Hematopoietic multipotent progenitor cell treated with erythropoietin and hydrocortisone succinate and interleukin-3 and kit ligand, for 17 days (in vitro differentiated cells): ENCODE measurements around the gene WHRN.

ENCODE experiments used
- DNase-seq: peaks from one replicate; pipeline ENCODE4 v3.0.0-alpha.2; 2015; ENCODE audit warnings: low spot score

Gene WHRN

DNA sequence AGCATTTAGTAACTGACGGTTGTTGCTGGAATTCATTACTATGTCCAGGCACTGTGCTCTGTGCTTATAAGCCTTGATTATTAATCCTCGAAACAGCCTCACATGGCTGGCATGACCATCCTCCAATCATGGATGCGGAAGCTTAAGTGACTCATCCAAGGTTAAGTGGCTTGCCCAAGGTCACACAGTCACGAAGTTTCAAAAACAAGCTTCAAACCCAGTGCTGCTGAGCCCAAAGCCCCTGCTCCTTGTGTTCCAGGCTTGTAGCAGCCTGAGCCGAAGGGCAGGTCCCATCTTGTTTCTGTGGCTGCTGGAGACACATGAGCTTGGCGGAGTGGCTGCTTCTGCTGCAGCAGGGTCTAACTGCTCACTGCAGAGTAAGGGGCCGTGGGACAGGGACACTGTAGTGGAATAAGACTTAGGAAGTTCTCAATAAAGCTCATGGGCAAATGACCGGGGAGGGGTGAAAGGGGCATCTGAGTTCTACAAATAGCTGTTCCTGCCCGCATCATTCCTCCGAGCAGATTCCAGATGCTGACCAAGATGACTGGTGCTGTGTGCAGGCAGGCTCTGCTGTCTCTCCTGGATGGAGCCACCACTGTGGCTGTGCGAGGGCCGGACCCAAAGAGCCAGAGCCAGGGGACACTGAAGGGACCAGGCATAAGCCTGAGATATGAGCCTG is 32.4 kb downstream of the WHRN start:
- DNase-seq = no peak

GRCh38 chr9:114471157-114471556 is 34.1 kb downstream of the WHRN start:
- DNase-seq = no peak

- DNase-seq = no peak
These were observed 34.7 kb downstream of the WHRN start for GRCh38 chr9:114470581-114470980.

GRCh38 chr9:114470121-114470520 is 35.2 kb downstream of the WHRN start:
- DNase-seq = no peak

- no peak for DNase-seq
These were observed 36.0 kb downstream of the WHRN start for GRCh38 chr9:114469091-114469853.

GRCh38 chr9:114467910-114468309 is 37.4 kb downstream of the WHRN start:
- DNase-seq = no peak

GRCh38 chr9:114467226-114467750 is 38.0 kb downstream of the WHRN start:
- DNase-seq = no peak

DNA sequence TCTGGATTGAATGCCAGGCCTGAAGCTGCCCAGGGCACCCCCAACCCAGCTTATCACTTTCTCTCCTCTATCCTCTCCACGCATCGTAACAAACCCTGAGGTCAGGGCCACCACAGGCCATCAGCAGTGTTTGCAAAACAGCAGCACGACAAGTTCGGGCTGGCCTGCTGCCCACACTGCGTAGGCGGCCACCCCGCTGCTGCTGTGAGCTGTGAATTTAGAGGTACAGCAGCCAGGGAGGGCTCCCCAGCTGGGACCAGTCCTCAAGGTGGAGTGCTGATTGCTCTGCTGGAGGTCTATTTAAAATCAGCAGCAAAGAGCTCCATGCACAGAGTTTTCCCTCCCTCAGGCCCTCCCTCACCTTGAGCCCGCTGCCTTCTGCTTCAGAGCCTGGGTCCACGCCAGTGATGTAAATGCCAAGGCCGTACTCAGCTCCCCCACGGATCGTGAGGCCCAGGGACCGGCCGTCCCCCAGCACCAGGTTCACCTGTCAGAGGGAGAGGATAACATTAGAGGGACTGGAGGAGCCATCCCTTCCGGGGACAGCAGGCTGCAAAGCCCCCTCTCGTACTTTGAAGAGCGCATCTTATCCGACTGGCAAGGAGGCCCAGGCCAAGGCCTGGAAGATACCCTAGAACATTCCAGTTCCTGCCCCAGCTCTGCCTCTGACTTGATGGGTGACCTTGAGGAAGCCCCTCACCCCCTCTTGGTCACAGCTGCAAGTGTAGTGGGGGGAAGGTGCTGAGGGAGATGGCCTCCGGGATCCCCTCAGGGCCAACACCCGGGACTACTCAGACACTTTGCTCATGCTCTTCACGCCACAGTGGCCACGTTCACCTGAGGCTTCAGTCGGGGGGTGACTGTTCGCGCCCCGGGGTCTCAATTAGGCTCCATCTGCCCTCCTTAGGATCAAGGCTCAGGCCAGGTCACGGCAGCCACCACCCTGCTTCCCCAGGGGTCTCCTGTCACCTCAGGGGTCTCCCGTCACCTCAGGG is 39.1 kb downstream of the WHRN start:
- no peak for DNase-seq

DNA sequence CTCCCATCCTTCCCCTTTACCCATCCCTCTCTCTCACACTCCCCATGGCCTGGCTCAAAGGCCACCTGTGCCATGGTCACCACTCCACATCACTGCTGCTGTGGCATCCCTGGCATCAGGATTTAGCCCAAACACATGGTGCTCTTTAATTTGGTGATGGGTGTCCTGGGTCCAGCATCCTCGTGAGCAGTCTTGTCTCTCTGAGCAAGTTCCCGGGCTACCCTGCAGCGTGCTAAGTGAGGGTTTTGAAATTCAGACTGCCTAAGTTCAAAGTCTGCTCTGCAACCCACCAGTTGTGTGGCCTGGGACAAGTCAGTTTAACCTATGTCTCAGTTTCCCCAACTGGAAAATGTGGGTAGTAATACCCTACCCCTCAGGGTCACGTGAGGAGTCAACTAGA is 39.9 kb downstream of the WHRN start:
- no peak for DNase-seq

GRCh38 chr9:114464281-114465051 is 40.8 kb downstream of the WHRN start:
- no peak for DNase-seq

GRCh38 chr9:114462791-114463190 is 42.5 kb downstream of the WHRN start:
- DNase-seq = no peak

GRCh38 chr9:114461468-114461867 is 43.8 kb downstream of the WHRN start:
- DNase-seq = no peak

GRCh38 chr9:114460513-114461199 is 44.6 kb downstream of the WHRN start:
- no peak for DNase-seq

DNA sequence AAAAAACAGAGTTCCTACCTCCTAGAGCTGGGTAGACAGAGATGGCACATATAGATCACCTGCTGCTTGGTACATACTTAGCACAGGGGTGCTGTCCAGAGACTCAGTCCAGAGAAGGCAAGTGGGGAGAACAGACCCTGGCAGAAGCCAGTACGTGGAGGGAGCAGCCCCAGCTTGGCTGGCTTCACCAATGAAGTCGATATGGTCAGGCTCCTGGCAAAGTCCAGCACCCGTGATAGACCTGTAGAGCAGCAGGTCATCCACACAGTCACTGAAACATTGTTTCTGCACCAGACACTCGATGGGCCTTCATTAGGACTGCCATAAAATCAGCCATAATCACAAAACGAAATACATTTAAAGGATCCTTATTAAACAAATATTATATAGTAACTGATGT is 45.8 kb downstream of the WHRN start:
- DNase-seq = no peak

DNA sequence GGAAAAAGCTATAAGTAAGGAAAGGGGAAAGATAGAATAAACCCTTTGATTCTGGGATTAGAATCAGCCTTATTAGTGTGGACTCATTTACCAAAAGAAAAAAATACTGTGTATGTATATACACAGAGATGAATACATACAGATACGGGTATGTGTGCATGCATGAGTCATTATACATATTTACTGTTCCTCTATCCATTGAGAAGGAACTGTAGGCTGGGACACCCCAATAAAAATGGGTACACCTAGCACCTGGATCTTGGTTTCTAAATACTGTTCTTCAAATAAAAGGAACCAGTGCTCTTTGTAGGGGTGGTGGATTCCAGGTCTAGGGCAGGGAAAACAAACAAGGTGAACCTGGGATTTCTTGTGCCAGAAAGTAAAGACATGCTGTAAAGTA is 48.3 kb downstream of the WHRN start:
- no peak for DNase-seq

- no peak for DNase-seq
These were observed 50.6 kb downstream of the WHRN start for GRCh38 chr9:114454652-114455051.

DNA sequence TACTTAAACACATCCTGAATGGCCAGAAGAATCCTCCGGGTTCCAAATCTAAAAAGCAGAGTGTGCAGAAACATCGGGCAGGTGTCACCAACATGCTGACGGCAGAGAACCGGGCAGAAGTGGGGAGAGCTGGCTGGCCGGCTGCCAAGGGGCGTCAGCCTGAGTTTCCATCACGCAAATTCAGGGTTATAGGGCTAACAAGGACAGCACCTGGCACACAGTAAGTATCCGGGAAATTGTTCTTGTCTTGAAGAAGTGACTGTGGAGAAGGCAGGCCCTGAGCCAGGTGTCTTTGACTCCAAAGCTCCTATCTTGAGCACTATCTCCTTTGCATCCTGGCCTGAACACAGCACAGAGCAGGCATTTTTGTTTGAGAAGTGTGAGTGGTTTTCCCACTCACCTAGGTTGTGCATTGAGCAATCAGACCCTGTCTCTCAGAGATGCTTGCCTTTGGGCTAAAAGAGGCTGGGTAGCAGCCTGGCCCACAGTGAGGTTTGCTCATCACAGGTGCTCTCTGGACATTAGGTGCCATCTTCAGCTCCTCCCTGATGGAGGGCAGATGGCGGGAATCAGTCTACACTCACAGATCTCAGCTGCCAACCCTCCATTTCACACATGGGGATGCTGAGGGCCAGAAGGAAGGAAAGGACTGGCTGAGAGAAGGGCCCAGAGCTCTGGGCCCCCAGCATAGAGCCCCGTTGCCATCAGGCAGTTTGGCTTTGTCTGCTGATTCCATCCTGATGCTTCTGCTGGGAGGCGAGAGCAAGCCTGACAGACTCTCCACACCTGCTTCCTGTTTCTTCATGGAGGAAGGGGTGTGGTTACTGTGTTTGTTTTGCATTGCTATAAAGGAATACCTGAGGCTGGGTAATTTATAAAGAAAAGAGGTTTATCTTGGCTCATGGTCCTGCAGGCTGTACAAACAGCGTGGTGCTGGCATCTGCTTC is 52.8 kb downstream of the WHRN start:
- DNase-seq = no peak

GRCh38 chr9:114451707-114452031 is 53.6 kb downstream of the WHRN start:
- DNase-seq = no peak

- DNase-seq = no peak
These were observed 54.2 kb downstream of the WHRN start for GRCh38 chr9:114450833-114451706.
